ENCODE results near the gene MELTF.

MELTF gene

GRCh38 chr3:197026481-197026866 lies 3.1 kb downstream of the MELTF start:
- DNase-seq, result no peak

GRCh38 chr3:197025736-197026480 lies 3.7 kb downstream of the MELTF start:
- no peak for DNase-seq

GRCh38 chr3:197024881-197025735 lies 4.5 kb downstream of the MELTF start:
- DNase-seq, result no peak

GRCh38 chr3:197023998-197024651 lies 5.5 kb downstream of the MELTF start:
- DNase-seq, result peak; percentile 15

- no peak for DNase-seq
Measured at GRCh38 chr3:197023241-197023997, 6.2 kb downstream of the MELTF start.

- no peak for DNase-seq
Measured at GRCh38 chr3:197022405-197023231, 7.0 kb downstream of the MELTF start.

GRCh38 chr3:197021729-197022404 lies 7.8 kb downstream of the MELTF start:
- DNase-seq, result no peak

GRCh38 chr3:197021231-197021630 lies 8.4 kb downstream of the MELTF start:
- no peak for DNase-seq

GRCh38 chr3:197019535-197019934 lies 10.1 kb downstream of the MELTF start:
- DNase-seq, result no peak

GRCh38 chr3:197019021-197019420 lies 10.6 kb downstream of the MELTF start:
- no peak for DNase-seq

GRCh38 chr3:197017003-197017402 lies 12.6 kb downstream of the MELTF start:
- peak; percentile 15 for DNase-seq

- peak; percentile 20 for DNase-seq
Measured at GRCh38 chr3:197015790-197016736, 13.6 kb downstream of the MELTF start.

GRCh38 chr3:197014942-197015575 lies 14.6 kb downstream of the MELTF start:
- DNase-seq, result peak; percentile 20

GRCh38 chr3:197014024-197014423 lies 15.6 kb downstream of the MELTF start:
- DNase-seq, result no peak

GRCh38 chr3:197012540-197012883 lies 17.1 kb downstream of the MELTF start:
- DNase-seq, result no peak

- DNase-seq, result no peak
Measured at GRCh38 chr3:197011780-197012539, 17.7 kb downstream of the MELTF start.

GRCh38 chr3:197010556-197011351 lies 18.9 kb downstream of the MELTF start:
- DNase-seq, result no peak

- no peak for DNase-seq
Measured at GRCh38 chr3:197009532-197010019, 20.0 kb downstream of the MELTF start.

Data from right hindlimb (tissue), 1 donor.